Prostate gland (tissue), 2 donors: Measurements from ENCODE around the gene RGS19. TPM values are rescaled to one million over a fixed set of nuclear protein-coding genes. Genes with fewer than 3 reads are reported as not detected.
A peak's percentile ranks its signal among the peaks of the same experiment; 100 is the strongest.

Source experiments
- DNase-seq: peaks from one replicate; pipeline ENCODE4 v3.0.0-alpha.2; 2019; ENCODE audit warnings: low spot score
- H3K27ac ChIP-seq, 2 donors: fragments of 200-600 bp; sonication (generic); 2 replicates each; pipeline ENCODE4 v1.5.1; 2017 to 2019
- H3K27me3 ChIP-seq: fragments of 200-600 bp; sonication (generic); replicated peaks from 2 replicates; pipeline ENCODE4 v1.5.1; 2019; ENCODE audit not compliant: insufficient read depth
- H3K36me3 ChIP-seq, 2 donors: fragments of 200-600 bp; sonication (generic); 1 replicate in 1 of 2; 2 replicates in 1 of 2; pipeline versions ENCODE4 v1.5.1 to v1.8.1; 2017 to 2019
- H3K4me1 ChIP-seq: fragments of 200-600 bp; sonication (generic); replicated peaks from 2 replicates; pipeline ENCODE4 v1.5.1; 2019
- H3K4me3 ChIP-seq, 2 donors: fragments of 200-600 bp; sonication (generic); 2 replicates each; pipeline ENCODE4 v1.5.1; 2017 to 2019
- H3K9me3 ChIP-seq: fragments of 200-600 bp; sonication (generic); 2 replicates; pipeline ENCODE4 v1.5.1; 2017
- CTCF ChIP-seq, 4 experiments: fragments of 200-600 bp in 2 of 4; fragments of 450-650 bp in 2 of 4; sonication (generic) in 2 of 4; IDR thresholded peaks; 1 replicate in 3 of 4; 2 replicates in 1 of 4; pipeline ENCODE4 v1.5.1; 2016 to 2019; ENCODE audit warnings: antibody characterized with exemption in 4 of 4, mild to moderate bottlenecking in 2 of 4, moderate library complexity in 2 of 4
- POLR2A ChIP-seq: fragments of 450-650 bp; IDR thresholded peaks from one replicate; pipeline ENCODE4 v1.6.1; 2016; ENCODE audit warnings: antibody characterized with exemption, mild to moderate bottlenecking
- POLR2AphosphoS5 ChIP-seq: sonication (generic); formaldehyde crosslinking; IDR thresholded peaks from one replicate; pipeline ENCODE4 v1.6.1; 2017; ENCODE audit warnings: antibody characterized with exemption
- WGBS: methylation state at CpG from one replicate; pipeline ENCODE4 v1.1.5; 2018; 5-methylcytosine and 5-hydroxymethylcytosine counted together
- intact Hi-C: fragments of 100-400 bp; cut with DNase I; formaldehyde crosslinking; loops from one replicate; pipeline ENCODE4 v1.14.2; 2022
- total RNA-seq, 2 donors: library from RNA; depleted of rRNA; stranded (reverse); fragments of >200 nt; gene quantifications; one replicate each; pipeline ENCODE4 v1.1.0, GENCODE V29; 2016

Gene RGS19
- total RNA-seq, 2 donors from 2014 or later: 13.3 to 15.1 TPM

- no peaks in the 10 kb centered on the region for H3K36me3 ChIP-seq
- H3K4me3 ChIP-seq: no peak overlapping the region
- H3K27ac ChIP-seq: no peak overlapping the region
- TF ChIP-seq CTCF (IDR thresholded peaks at IDR 0.05) (no peak), POLR2A (no peak), POLR2AphosphoS5 (no peak)
- H3K9me3 ChIP-seq: no peaks in the 10 kb centered on the region
- intact Hi-C loops: no loop called here
- no peaks in the 10 kb centered on the region for H3K27me3 ChIP-seq
- peaks cover 9% of the 10 kb centered on the region for H3K4me1 ChIP-seq
- no peak for DNase-seq
- 37% methylated on average over 13 of the region's 13 CpGs for WGBS
Measured at GRCh38 chr20:64082126-64082731, 2.9 kb upstream of the RGS19 start.

- H3K27ac ChIP-seq: no peak overlapping the region
- no peaks in the 10 kb centered on the region for H3K27me3 ChIP-seq
- no peaks in the 10 kb centered on the region for H3K36me3 ChIP-seq
- peaks cover 9% of the 10 kb centered on the region for H3K4me1 ChIP-seq
- intact Hi-C loops: no loop called here
- H3K9me3 ChIP-seq: no peaks in the 10 kb centered on the region
- 91% methylated on average over 6 of the region's 6 CpGs for WGBS
- H3K4me3 ChIP-seq: no peak overlapping the region
- no peak for DNase-seq
- TF ChIP-seq POLR2A: no peak
- TF ChIP-seq CTCF (IDR thresholded peaks at IDR 0.05): no peak
- no peak for TF ChIP-seq POLR2AphosphoS5
Measured at GRCh38 chr20:64081624-64081964, 2.3 kb upstream of the RGS19 start.

- 82% methylated on average over 17 of the region's 17 CpGs for WGBS
- Histone ChIP-seq H3K36me3 (no peaks in the 10 kb centered on the region), H3K27ac (no peak overlapping the region)
Measured at GRCh38 chr20:64080813-64081623, 1.7 kb upstream of the RGS19 start.

DNA sequence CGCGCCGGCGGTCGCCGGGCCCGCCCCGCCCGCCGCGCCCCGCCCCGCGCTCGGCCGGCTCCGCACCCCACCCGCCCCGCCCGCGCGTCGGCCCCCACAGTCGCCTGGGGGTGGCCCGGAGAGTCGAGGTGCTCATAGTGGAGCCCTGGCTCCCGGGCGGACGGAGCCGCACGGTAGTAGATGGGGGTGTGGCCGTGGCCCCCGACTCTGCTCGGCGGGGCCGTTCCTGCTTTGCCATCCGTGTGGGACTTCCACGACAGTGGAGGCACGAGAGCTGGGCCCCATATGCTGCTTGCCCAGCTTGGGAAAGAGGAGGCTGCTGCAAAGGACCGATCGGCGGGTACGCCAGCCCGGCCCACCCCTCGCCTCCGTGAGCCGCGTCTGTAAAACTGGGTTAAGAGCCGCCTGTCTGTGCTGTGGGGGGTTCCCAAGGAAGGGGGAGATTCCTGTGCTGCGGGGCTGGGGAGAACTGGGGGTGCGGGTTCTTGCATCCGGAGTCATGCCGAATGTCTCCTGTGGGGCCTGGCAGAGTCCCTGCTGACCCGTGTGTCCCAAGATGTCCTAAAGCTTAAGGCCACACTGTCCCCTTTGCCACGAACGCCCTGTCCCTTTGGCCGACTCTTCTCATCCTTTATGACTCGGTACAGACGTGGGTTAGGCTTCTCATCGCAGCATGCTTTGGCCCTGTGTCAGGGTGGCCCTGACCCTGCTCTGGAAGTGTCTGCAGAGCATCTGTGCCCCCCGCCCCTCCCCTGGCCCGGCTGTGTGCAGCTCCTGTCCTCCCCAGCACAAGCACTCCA, 895 bp upstream of the RGS19 start, which contains the start of gene OPRL1:
Gene OPRL1 (plus strand): TSS at position 70 of the 800 bp plus-strand sequence. CDS start 12,639 bp downstream, outside the sequence.
- WGBS: 5% methylated on average over 38 of the region's 62 CpGs
- peaks cover 9% of the 10 kb centered on the region for H3K4me1 ChIP-seq
- H3K36me3 ChIP-seq: no peaks in the 10 kb centered on the region
- peak within 1 kb of the TSS; percentile 57 to 72 for H3K4me3 ChIP-seq
- TF ChIP-seq POLR2A (no peak), CTCF (IDR thresholded peaks at IDR 0.05) (no peak)
- no peaks in the 10 kb centered on the region for H3K9me3 ChIP-seq
- peak within 1 kb of the TSS; percentile 68 to 76 for H3K27ac ChIP-seq
- no peak for DNase-seq
- H3K27me3 ChIP-seq: no peaks in the 10 kb centered on the region
- intact Hi-C loops: no loop called here

More at GRCh38 chr20:64080813-64081623, 1.7 kb upstream of the RGS19 start:
- no peak for DNase-seq
- Histone ChIP-seq H3K9me3 (no peaks in the 10 kb centered on the region), H3K27me3 (no peaks in the 10 kb centered on the region), H3K4me1 (peaks cover 9% of the 10 kb centered on the region), H3K4me3 (no peak overlapping the region)
- TF ChIP-seq POLR2AphosphoS5 (no peak), POLR2A (no peak), CTCF (IDR thresholded peaks at IDR 0.05) (no peak)
- intact Hi-C loops: no loop called here
